Stimulated activated CD8-positive, alpha-beta memory T cell treated with anti-CD3 and anti-CD28 coated beads, Interleukin-4, amount 100 ng/mL, for 4 hours (primary cell): ENCODE measurements around the gene LARP6.

Experiments
- DNase-seq, 2 donors: peaks; one replicate each; pipeline ENCODE4 v3.0.0-alpha.2; 2020; ENCODE audit warnings: low read depth in 2 of 2, low spot score in 1 of 2

LARP6 gene

DNA sequence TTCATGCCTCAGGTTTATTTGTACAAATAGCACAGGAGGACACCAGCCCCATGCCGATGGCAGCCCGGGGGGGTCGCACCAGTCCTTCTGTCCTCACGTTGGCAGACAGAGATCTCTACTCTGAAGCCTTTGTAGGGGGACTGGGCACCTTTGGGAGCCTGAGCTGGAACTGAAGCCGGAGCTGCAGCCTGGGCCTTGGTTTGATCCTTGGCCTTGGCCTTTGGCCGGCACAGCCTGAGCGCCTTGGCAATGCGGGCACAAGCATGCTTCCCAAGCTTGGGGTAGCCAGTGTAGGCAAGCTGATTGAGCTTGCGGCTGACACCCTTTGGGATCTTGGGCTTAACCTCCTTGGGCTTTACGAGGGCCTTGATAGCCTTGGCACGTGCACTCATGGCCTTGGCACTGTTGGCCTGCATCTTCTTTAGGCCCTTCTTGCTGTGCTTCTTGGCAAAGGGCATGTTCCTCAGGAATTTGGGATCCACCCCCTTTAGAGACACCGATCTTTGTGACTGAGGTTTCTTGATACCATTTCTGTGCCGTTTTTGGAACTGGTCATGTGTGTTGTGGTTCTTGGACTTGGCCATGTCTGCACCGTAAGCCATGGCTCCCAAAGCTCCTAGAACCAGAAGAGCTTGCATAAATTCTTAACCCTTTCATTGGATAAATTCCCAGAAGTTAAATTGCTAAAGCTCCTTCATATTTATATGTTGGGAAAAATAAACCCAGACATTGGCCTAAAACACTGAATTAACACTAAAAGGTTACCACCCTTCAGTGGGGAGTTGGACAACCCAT, 57.2 kb downstream of the LARP6 start:
- no peak for DNase-seq

DNA sequence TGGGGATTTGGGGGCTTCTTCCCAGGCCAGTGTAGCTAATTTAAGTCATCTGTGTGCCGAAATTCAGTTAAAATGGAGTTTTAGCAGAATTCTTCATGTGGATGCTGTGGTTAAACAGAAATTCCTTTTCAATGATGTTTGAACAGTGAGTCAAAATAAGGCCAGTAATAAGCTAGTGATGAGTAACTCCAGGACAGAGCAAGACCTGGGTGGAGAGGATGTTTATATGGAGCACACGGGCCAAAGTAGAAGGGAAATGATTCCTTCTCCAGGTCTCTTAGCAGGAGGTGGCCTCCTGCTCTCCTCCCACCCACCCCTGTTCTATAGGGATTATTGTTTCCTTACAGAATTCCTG, 58.7 kb downstream of the LARP6 start:
- no peak for DNase-seq

- DNase-seq = no peak
Measured at GRCh38 chr15:70794596-70795310, 59.2 kb downstream of the LARP6 start.

GRCh38 chr15:70793694-70794093, 60.3 kb downstream of the LARP6 start:
- DNase-seq = no peak

- no peak for DNase-seq
Measured at GRCh38 chr15:70792171-70792573, 61.8 kb downstream of the LARP6 start.

GRCh38 chr15:70791259-70791658, 62.7 kb downstream of the LARP6 start:
- DNase-seq = no peak

GRCh38 chr15:70789213-70789612, 64.7 kb downstream of the LARP6 start:
- no peak for DNase-seq

- no peak for DNase-seq
Measured at GRCh38 chr15:70788114-70789049, 65.6 kb downstream of the LARP6 start.

- no peak for DNase-seq
Measured at GRCh38 chr15:70786996-70787395, 67.0 kb downstream of the LARP6 start.

DNA sequence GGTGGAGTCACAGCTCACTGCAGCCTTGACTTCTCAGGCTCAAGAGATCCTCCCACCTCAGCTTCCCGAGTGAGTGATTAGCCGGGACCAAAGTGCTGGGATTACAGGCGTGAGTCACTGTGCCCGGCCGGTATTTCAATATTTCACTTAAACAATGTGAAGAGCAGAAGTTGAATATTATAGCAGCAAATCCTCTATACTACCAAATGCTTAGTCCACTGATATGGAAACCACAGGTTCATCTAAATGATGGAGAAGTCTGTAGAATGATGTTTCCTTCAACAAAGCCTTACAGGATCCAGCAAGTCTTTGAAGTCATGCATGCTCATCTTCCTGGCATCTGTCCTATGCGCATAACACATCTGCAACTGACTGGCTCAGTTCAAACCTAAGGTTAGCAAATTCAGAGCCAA, 70.3 kb downstream of the LARP6 start:
- no peak for DNase-seq

- no peak for DNase-seq
Measured at GRCh38 chr15:70783041-70783440, 70.9 kb downstream of the LARP6 start.

- no peak for DNase-seq
Measured at GRCh38 chr15:70781236-70781635, 72.7 kb downstream of the LARP6 start.
